ENCODE data around the gene IDH3B.

IDH3B gene

GRCh38 chr20:2658414-2659354 is 5.3 kb downstream of the IDH3B start:
- no peak for DNase-seq

GRCh38 chr20:2657674-2658073 is 6.3 kb downstream of the IDH3B start:
- no peak for DNase-seq

- DNase-seq, result no peak
These were observed 6.8 kb downstream of the IDH3B start for GRCh38 chr20:2657241-2657640.

GRCh38 chr20:2656471-2657117 is 7.4 kb downstream of the IDH3B start:
- DNase-seq, result no peak

- DNase-seq, result no peak
These were observed 8.5 kb downstream of the IDH3B start for GRCh38 chr20:2655331-2656116.

- DNase-seq, result no peak
These were observed 9.2 kb downstream of the IDH3B start for GRCh38 chr20:2654831-2655230.

- no peak for DNase-seq
These were observed 9.6 kb downstream of the IDH3B start for GRCh38 chr20:2654384-2654822.

- no peak for DNase-seq
These were observed 10.2 kb downstream of the IDH3B start for GRCh38 chr20:2653556-2654383.

- DNase-seq, result peak in 48 of 58 donors; percentile 29 to 79 (median 64)
These were observed 11.1 kb downstream of the IDH3B start for GRCh38 chr20:2652724-2653555.

- peak; percentile 58 to 96 (median 90) for DNase-seq
These were observed 12.0 kb downstream of the IDH3B start, which contains the start of gene NOP56 for GRCh38 chr20:2651772-2652723. Gene NOP56 (plus strand): TSS chr20:2652632. CDS start chr20:2652661, 29 bp downstream.

GRCh38 chr20:2643708-2644107 is 20.3 kb downstream of the IDH3B start:
- DNase-seq, result no peak

GRCh38 chr20:2640899-2641298 is 23.1 kb downstream of the IDH3B start:
- DNase-seq, result no peak

GRCh38 chr20:2640260-2640659 is 23.8 kb downstream of the IDH3B start:
- no peak for DNase-seq

GRCh38 chr20:2637246-2637645 is 26.8 kb downstream of the IDH3B start:
- no peak for DNase-seq

GRCh38 chr20:2633381-2633780 is 30.6 kb downstream of the IDH3B start:
- DNase-seq, result no peak

GRCh38 chr20:2631228-2631627 is 32.8 kb downstream of the IDH3B start:
- no peak for DNase-seq

- DNase-seq, result no peak
These were observed 37.0 kb downstream of the IDH3B start for GRCh38 chr20:2626853-2627541.

GRCh38 chr20:2625062-2625461 is 39.0 kb downstream of the IDH3B start:
- no peak for DNase-seq
